Measurements from ENCODE around the gene URAD. TPM values are rescaled to one million over a fixed set of nuclear protein-coding genes. Genes with fewer than 3 reads are reported as not detected.

Gene URAD
- total RNA-seq, 2 experiments from 2014 or later, result not detected

GRCh38 chr13:27955014-27955591, 33.4 kb downstream of the URAD start:
- POLR2A ChIA-PET, result no interaction called here
- H3K36me3 Mint-ChIP-seq (ENCODE audit: low read depth), result no peaks in the 10 kb centered on the region
- H3K27ac Mint-ChIP-seq, result no peak overlapping the region
- H3K4me1 Mint-ChIP-seq, result peaks cover 18% of the 10 kb centered on the region
- H3K4me3 Mint-ChIP-seq, result no peak overlapping the region
- peaks cover under 1% of the 10 kb centered on the region for H3K9me3 Mint-ChIP-seq
- peaks cover 75% of the 10 kb centered on the region for H3K27me3 Mint-ChIP-seq
- DNase-seq, result no peak
- CTCF ChIA-PET, result interaction anchor here (1.2 to 3.9 kb wide), 7 partner anchors 16 to 593 kb away, joined by 4 to 21 read pairs (median 10); partner anchors contain the start of gene PDX1

GRCh38 chr13:27954406-27954851, 34.1 kb downstream of the URAD start:
- H3K4me3 Mint-ChIP-seq, result peak overlapping the region; percentile 62
- peaks cover 3% of the 10 kb centered on the region for H3K9me3 Mint-ChIP-seq
- no peak for DNase-seq
- peaks cover 73% of the 10 kb centered on the region for H3K27me3 Mint-ChIP-seq
- no peaks in the 10 kb centered on the region for H3K36me3 Mint-ChIP-seq (ENCODE audit: low read depth)
- CTCF ChIA-PET, result interaction anchor here (0.5 to 3.9 kb wide), 15 partner anchors 8 to 969 kb away, joined by 3 to 21 read pairs (median 5); partner anchors contain the start of gene PDX1
- POLR2A ChIA-PET, result no interaction called here
- H3K4me1 Mint-ChIP-seq, result peaks cover 16% of the 10 kb centered on the region
- no peak overlapping the region for H3K27ac Mint-ChIP-seq

GRCh38 chr13:27953676-27954405, 34.7 kb downstream of the URAD start:
- Mint-ChIP-seq H3K4me3 (peak overlapping the region; percentile 62), H3K36me3 (ENCODE audit: low read depth) (no peaks in the 10 kb centered on the region), H3K9me3 (peaks cover 3% of the 10 kb centered on the region), H3K4me1 (peaks cover 16% of the 10 kb centered on the region), H3K27me3 (peaks cover 69% of the 10 kb centered on the region), H3K27ac (peak overlapping the region; percentile 19)
- POLR2A ChIA-PET, result no interaction called here
- CTCF ChIA-PET, result interaction anchor here (0.5 to 3.9 kb wide), 20 partner anchors 8 to 969 kb away, joined by 3 to 21 read pairs (median 4); partner anchors contain the start of gene PDX1
- DNase-seq, result peak; percentile 56

- no peak for DNase-seq
- ChIA-PET CTCF (interaction anchor here (0.6 to 3.9 kb wide), 17 partner anchors 13 to 968 kb away, joined by 3 to 21 read pairs (median 4); partner anchors contain the start of gene PDX1), POLR2A (no interaction called here)
- Mint-ChIP-seq H3K9me3 (peaks cover 3% of the 10 kb centered on the region), H3K4me1 (peaks cover 16% of the 10 kb centered on the region), H3K27me3 (peaks cover 63% of the 10 kb centered on the region), H3K36me3 (ENCODE audit: low read depth) (no peaks in the 10 kb centered on the region), H3K4me3 (peak overlapping the region; percentile 36), H3K27ac (no peak overlapping the region)
Observed at GRCh38 chr13:27952876-27953675, 35.4 kb downstream of the URAD start.

- no peak for DNase-seq
- ChIA-PET POLR2A (no interaction called here), CTCF (interaction anchor here (0.6 to 1.4 kb wide), 2 partner anchors 11 to 117 kb away, joined by 3 to 4 read pairs; no protein-coding TSS in a partner anchor)
- Mint-ChIP-seq H3K9me3 (no peaks in the 10 kb centered on the region), H3K36me3 (ENCODE audit: low read depth) (no peaks in the 10 kb centered on the region), H3K4me1 (no peaks in the 10 kb centered on the region), H3K4me3 (no peak overlapping the region), H3K27ac (no peak overlapping the region), H3K27me3 (peaks cover 2% of the 10 kb centered on the region)
Observed at GRCh38 chr13:27942972-27943371, 45.5 kb downstream of the URAD start.

- H3K9me3 Mint-ChIP-seq, result no peaks in the 10 kb centered on the region
- ChIA-PET CTCF (interaction anchor here (1.2 kb wide), 1 partner anchor 20 kb away, joined by 5 read pairs; no protein-coding TSS in a partner anchor), POLR2A (interaction anchor here (0.5 kb wide), 1 partner anchor 18 kb away, joined by 3 read pairs; no protein-coding TSS in a partner anchor)
- H3K27me3 Mint-ChIP-seq, result peaks cover 32% of the 10 kb centered on the region
- no peaks in the 10 kb centered on the region for H3K4me1 Mint-ChIP-seq
- no peak for DNase-seq
- H3K27ac Mint-ChIP-seq, result no peak overlapping the region
- no peaks in the 10 kb centered on the region for H3K36me3 Mint-ChIP-seq (ENCODE audit: low read depth)
- H3K4me3 Mint-ChIP-seq, result no peak overlapping the region
Observed at GRCh38 chr13:27933580-27934328, 54.7 kb downstream of the URAD start.

GRCh38 chr13:27933118-27933517, 55.4 kb downstream of the URAD start:
- ChIA-PET POLR2A (interaction anchor here (0.5 kb wide), 1 partner anchor 18 kb away, joined by 3 read pairs; no protein-coding TSS in a partner anchor), CTCF (interaction anchor here (1.2 kb wide), 1 partner anchor 21 kb away, joined by 5 read pairs; no protein-coding TSS in a partner anchor)
- H3K9me3 Mint-ChIP-seq, result no peaks in the 10 kb centered on the region
- no peaks in the 10 kb centered on the region for H3K36me3 Mint-ChIP-seq (ENCODE audit: low read depth)
- no peak for DNase-seq
- peaks cover 38% of the 10 kb centered on the region for H3K27me3 Mint-ChIP-seq
- no peak overlapping the region for H3K27ac Mint-ChIP-seq
- H3K4me1 Mint-ChIP-seq, result no peaks in the 10 kb centered on the region
- no peak overlapping the region for H3K4me3 Mint-ChIP-seq

- Mint-ChIP-seq H3K4me3 (no peak overlapping the region), H3K27ac (no peak overlapping the region), H3K9me3 (no peaks in the 10 kb centered on the region), H3K4me1 (peaks cover 10% of the 10 kb centered on the region), H3K36me3 (ENCODE audit: low read depth) (peaks cover 2% of the 10 kb centered on the region), H3K27me3 (peaks cover 71% of the 10 kb centered on the region)
- no peak for DNase-seq
- ChIA-PET CTCF (interaction anchor here (4.5 kb wide), 1 partner anchor 24 kb away, joined by 21 read pairs; no protein-coding TSS in a partner anchor), POLR2A (no interaction called here)
Observed at GRCh38 chr13:27929868-27930267, 58.6 kb downstream of the URAD start.

GRCh38 chr13:27928805-27929753, 59.4 kb downstream of the URAD start:
- Mint-ChIP-seq H3K27me3 (peaks cover 74% of the 10 kb centered on the region), H3K27ac (no peak overlapping the region), H3K4me3 (no peak overlapping the region), H3K4me1 (peaks cover 10% of the 10 kb centered on the region), H3K36me3 (ENCODE audit: low read depth) (peaks cover 2% of the 10 kb centered on the region), H3K9me3 (no peaks in the 10 kb centered on the region)
- POLR2A ChIA-PET, result no interaction called here
- DNase-seq, result no peak
- CTCF ChIA-PET, result interaction anchor here (0.6 to 4.5 kb wide), 5 partner anchors 13 to 831 kb away, joined by 3 to 21 read pairs (median 4); no protein-coding TSS in a partner anchor

- no peak for DNase-seq
- Mint-ChIP-seq H3K9me3 (no peaks in the 10 kb centered on the region), H3K27me3 (peaks cover 78% of the 10 kb centered on the region), H3K4me3 (no peak overlapping the region), H3K27ac (no peak overlapping the region), H3K36me3 (ENCODE audit: low read depth) (peaks cover 2% of the 10 kb centered on the region), H3K4me1 (peaks cover 10% of the 10 kb centered on the region)
- CTCF ChIA-PET, result interaction anchor here (0.6 to 4.5 kb wide), 5 partner anchors 12 to 830 kb away, joined by 3 to 21 read pairs (median 4); no protein-coding TSS in a partner anchor
- POLR2A ChIA-PET, result no interaction called here
Observed at GRCh38 chr13:27928353-27928804, 60.1 kb downstream of the URAD start.
